Mesenchymal stem cell (in vitro differentiated cells and primary cell): ENCODE measurements around the gene ARL4D.

Experiments
- DNase-seq: peaks from one replicate; pipeline ENCODE4 v3.0.0-alpha.2; 2013
- H2AFZ ChIP-seq: one replicate; pipeline ENCODE4 v1.6.1; 2013; ENCODE audit warnings: low read depth, mild to moderate bottlenecking, control low read depth, inconsistent platforms, low read length, moderate library complexity
- H2AK5ac ChIP-seq: 2 replicates; pipeline ENCODE4 v1.6.1; 2013; ENCODE audit warnings: low read length, moderate library complexity, mild to moderate bottlenecking, inconsistent platforms; ENCODE audit not compliant: severe bottlenecking
- H2BK120ac ChIP-seq: one replicate; pipeline ENCODE4 v1.6.1; 2013; ENCODE audit warnings: low read depth, mild to moderate bottlenecking, inconsistent platforms, low read length, moderate library complexity
- H2BK12ac ChIP-seq, 2 experiments: one replicate each; pipeline ENCODE4 v1.6.1; 2013; ENCODE audit warnings: inconsistent platforms in 2 of 2, low read length in 2 of 2, mild to moderate bottlenecking in 2 of 2, moderate library complexity in 2 of 2, control low read depth in 1 of 2
- H2BK15ac ChIP-seq: one replicate; pipeline ENCODE4 v1.6.1; 2013; ENCODE audit warnings: mild to moderate bottlenecking, low read depth, inconsistent platforms; ENCODE audit not compliant: poor library complexity, severe bottlenecking
- H2BK5ac ChIP-seq: 2 replicates; pipeline ENCODE4 v1.6.1; 2013; ENCODE audit warnings: low read depth, mild to moderate bottlenecking, low read length, control low read depth, inconsistent platforms; ENCODE audit not compliant: poor library complexity, severe bottlenecking
- H3K14ac ChIP-seq, 2 experiments: one replicate each; pipeline ENCODE4 v1.6.1; 2013; ENCODE audit warnings: inconsistent platforms in 2 of 2, low read length in 2 of 2, control low read depth in 1 of 2, mild to moderate bottlenecking in 1 of 2, moderate library complexity in 1 of 2
- H3K18ac ChIP-seq, 2 experiments: one replicate each; pipeline ENCODE4 v1.6.1; 2013; ENCODE audit warnings: inconsistent platforms in 2 of 2, low read length in 2 of 2, control low read depth in 1 of 2, low read depth in 1 of 2, mild to moderate bottlenecking in 1 of 2
- H3K23ac ChIP-seq, 2 experiments: one replicate each; pipeline ENCODE4 v1.6.1; 2013; ENCODE audit warnings: inconsistent platforms in 2 of 2, low read length in 2 of 2, mild to moderate bottlenecking in 2 of 2, moderate library complexity in 2 of 2, control low read depth in 1 of 2
- H3K27ac ChIP-seq: 2 replicates; pipeline ENCODE4 v1.5.1; 2013; ENCODE audit warnings: mild to moderate bottlenecking, moderate library complexity, low read length, control low read depth, inconsistent platforms; ENCODE audit not compliant: poor library complexity, severe bottlenecking
- H3K27me3 ChIP-seq, 2 experiments: 2 replicates each; pipeline versions ENCODE4 v1.6.1 to v1.7.0; 2013; ENCODE audit warnings: low read length in 2 of 2, mild to moderate bottlenecking in 2 of 2, moderate library complexity in 2 of 2, control low read depth in 1 of 2, inconsistent platforms in 1 of 2; ENCODE audit not compliant: control insufficient read depth in 1 of 2, insufficient read depth in 1 of 2
- H3K36me3 ChIP-seq, 2 experiments: 2 replicates each; pipeline versions ENCODE4 v1.6.1 to v1.7.0; 2013; ENCODE audit warnings: low read length in 2 of 2, control low read depth in 1 of 2, inconsistent platforms in 1 of 2, low read depth in 1 of 2, mild to moderate bottlenecking in 1 of 2; ENCODE audit not compliant: insufficient read depth in 2 of 2, control insufficient read depth in 1 of 2
- H3K4ac ChIP-seq, 2 experiments: one replicate each; pipeline ENCODE4 v1.6.1; 2013; ENCODE audit warnings: inconsistent platforms in 2 of 2, low read length in 2 of 2, mild to moderate bottlenecking in 2 of 2, moderate library complexity in 2 of 2, control low read depth in 1 of 2, low read depth in 1 of 2
- H3K4me1 ChIP-seq: 2 replicates; pipeline ENCODE4 v1.6.1; 2013; ENCODE audit warnings: low read depth, low read length, control low read depth; ENCODE audit not compliant: control insufficient read depth, insufficient read depth
- H3K4me2 ChIP-seq: 2 replicates; pipeline ENCODE4 v1.6.1; 2013; ENCODE audit warnings: low read length, mild to moderate bottlenecking, inconsistent platforms; ENCODE audit not compliant: poor library complexity, severe bottlenecking
- H3K4me3 ChIP-seq, 2 experiments: 2 replicates each; pipeline versions ENCODE4 v1.5.1 to v1.7.0; 2013; ENCODE audit warnings: low read length in 2 of 2, mild to moderate bottlenecking in 2 of 2, control low read depth in 1 of 2, low read depth in 1 of 2; ENCODE audit not compliant: insufficient read depth in 1 of 2
- H3K79me1 ChIP-seq: replicated peaks from 2 replicates; pipeline ENCODE4 v1.6.1; 2013; ENCODE audit warnings: mild to moderate bottlenecking, control low read depth, low read length, inconsistent platforms; ENCODE audit not compliant: poor library complexity, severe bottlenecking
- H3K9ac ChIP-seq: 2 replicates; pipeline ENCODE4 v1.7.0; 2013; ENCODE audit warnings: mild to moderate bottlenecking, low read length, moderate library complexity
- H3K9me3 ChIP-seq: 2 replicates; pipeline ENCODE4 v1.7.0; 2013; ENCODE audit warnings: mild to moderate bottlenecking, low read length; ENCODE audit not compliant: control insufficient read depth
- H4K8ac ChIP-seq: one replicate; pipeline ENCODE4 v1.6.1; 2013; ENCODE audit warnings: inconsistent platforms, mild to moderate bottlenecking, low read length, moderate library complexity
- H4K91ac ChIP-seq: one replicate; pipeline ENCODE4 v1.6.1; 2013; ENCODE audit warnings: mild to moderate bottlenecking, low read length, inconsistent platforms
- WGBS: methylation state at CpG from one replicate; pipeline ENCODE4 v1.1.7; 2013; ENCODE audit warnings: mixed read lengths; 5-methylcytosine and 5-hydroxymethylcytosine counted together

ARL4D gene

GRCh38 chr17:43411749-43412148 is 13.0 kb downstream of the ARL4D start:
- Histone ChIP-seq H2BK5ac (no peak overlapping the region), H3K4me2 (no peak overlapping the region), H3K27ac (no peak overlapping the region), H2BK120ac (no peak overlapping the region), H3K4me1 (peaks cover 12% of the 10 kb centered on the region), H3K9ac (no peak overlapping the region), H3K4ac (peak overlapping the region in 1 of 2 experiments; percentile 53), H3K79me1 (no peaks in the 10 kb centered on the region), H4K8ac (no peak overlapping the region), H3K36me3 (no peaks in the 10 kb centered on the region), H3K23ac (no peak overlapping the region), H2AK5ac (no peak overlapping the region), H3K27me3 (no peaks in the 10 kb centered on the region), H3K18ac (peak overlapping the region in 1 of 2 experiments; percentile 35), H2BK15ac (no peak overlapping the region), H3K14ac (peak overlapping the region in 1 of 2 experiments; percentile 5), H4K91ac (no peak overlapping the region), H3K4me3 (no peak overlapping the region), H2BK12ac (no peak overlapping the region), H2AFZ (no peak overlapping the region), H3K9me3 (no peaks in the 10 kb centered on the region)
- 87% methylated on average over 4 of the region's 6 CpGs for WGBS
- no peak for DNase-seq

GRCh38 chr17:43412166-43412565 is 13.4 kb downstream of the ARL4D start:
- Histone ChIP-seq H3K79me1 (no peaks in the 10 kb centered on the region), H3K4me3 (no peak overlapping the region), H3K4me2 (no peak overlapping the region), H3K18ac (peak overlapping the region in 1 of 2 experiments; percentile 35), H2BK12ac (no peak overlapping the region), H2BK15ac (no peak overlapping the region), H3K4me1 (peaks cover 11% of the 10 kb centered on the region), H4K91ac (no peak overlapping the region), H3K4ac (peak overlapping the region in 1 of 2 experiments; percentile 53), H3K36me3 (no peaks in the 10 kb centered on the region), H3K27me3 (no peaks in the 10 kb centered on the region), H2AFZ (no peak overlapping the region), H3K9me3 (no peaks in the 10 kb centered on the region), H3K27ac (no peak overlapping the region), H4K8ac (no peak overlapping the region), H3K14ac (peak overlapping the region in 1 of 2 experiments; percentile 5), H2BK5ac (no peak overlapping the region), H3K23ac (peak overlapping the region in 1 of 2 experiments; percentile 41), H2BK120ac (no peak overlapping the region), H3K9ac (no peak overlapping the region), H2AK5ac (no peak overlapping the region)
- no peak for DNase-seq
- 100% methylated on average over 1 of the region's 1 CpG for WGBS

DNA sequence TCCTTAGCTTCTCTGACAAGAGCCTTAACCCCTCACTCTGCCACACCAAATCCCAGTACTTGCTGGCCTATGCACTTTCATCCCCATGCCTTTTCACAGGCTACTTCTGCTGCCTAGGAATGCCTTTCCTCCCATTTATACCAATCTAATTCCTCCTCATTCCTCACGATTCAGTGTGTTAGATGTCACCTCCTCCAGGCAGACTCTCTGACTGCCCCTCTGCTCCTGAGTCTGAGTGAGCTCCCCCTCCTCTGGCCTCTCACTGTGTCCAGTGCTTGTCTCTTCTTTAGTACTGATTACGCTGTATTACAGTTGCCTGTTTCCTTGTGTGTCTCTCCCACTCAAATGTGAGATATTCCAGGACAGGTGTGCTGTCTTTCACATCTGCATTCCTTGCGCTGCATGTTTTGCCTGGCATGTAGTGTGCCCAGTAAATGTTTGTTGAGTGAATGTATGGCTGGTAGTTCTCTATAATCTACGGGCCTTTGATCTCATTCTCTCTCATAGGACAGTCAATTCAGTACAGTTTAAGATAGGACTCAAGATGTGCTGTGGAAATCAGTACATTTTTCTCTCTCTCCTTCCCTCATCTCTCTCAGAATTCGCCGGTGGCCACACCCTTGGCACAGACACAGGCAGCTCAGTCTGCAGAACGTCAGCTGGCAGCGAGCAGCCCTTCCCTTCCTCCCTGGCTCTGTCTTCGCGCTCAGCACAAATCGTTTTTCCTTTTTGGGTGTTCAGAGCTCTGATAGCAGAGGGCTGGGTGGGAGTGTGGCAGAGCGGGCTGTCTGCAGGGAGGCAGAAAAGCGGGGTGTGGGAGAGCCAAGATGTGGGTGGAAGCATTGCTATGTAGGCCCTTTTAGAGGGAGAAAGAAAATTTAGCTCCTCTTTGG is 18.5 kb downstream of the ARL4D start:
- Histone ChIP-seq H3K4me2 (no peak overlapping the region), H3K4ac (no peak overlapping the region), H3K9ac (peak overlapping the region; percentile 72), H2BK120ac (no peak overlapping the region), H3K79me1 (no peaks in the 10 kb centered on the region), H4K91ac (peak overlapping the region; percentile 16), H3K27ac (no peak overlapping the region), H3K23ac (no peak overlapping the region), H2AFZ (no peak overlapping the region), H3K9me3 (no peaks in the 10 kb centered on the region), H2BK12ac (peak overlapping the region in 1 of 2 experiments; percentile 12), H3K14ac (no peak overlapping the region), H3K36me3 (no peaks in the 10 kb centered on the region), H3K4me1 (peaks cover 12% of the 10 kb centered on the region), H3K4me3 (peak overlapping the region in 1 of 2 experiments; percentile 48), H4K8ac (peak overlapping the region; percentile 60), H2BK5ac (no peak overlapping the region), H2BK15ac (peak overlapping the region; percentile 21), H3K27me3 (no peaks in the 10 kb centered on the region), H2AK5ac (peak overlapping the region; percentile 5), H3K18ac (no peak overlapping the region)
- no peak for DNase-seq
- 70% methylated on average over 12 of the region's 13 CpGs for WGBS
